ENCODE data around the gene BRSK1. TPM values are rescaled to one million over a fixed set of nuclear protein-coding genes. Genes with fewer than 3 reads are reported as not detected.

BRSK1 gene
- total and polyA plus RNA-seq, 2 of the 13 experiments (the other 11 are each of a cell fraction or from before 2014, with no cell fraction given), result 0.18 to 1.2 TPM

- no peak overlapping the region for H3K27ac ChIP-seq (ENCODE audit: extremely low read length, insufficient read depth, low read length)
- no peaks in the 10 kb centered on the region for H3K9me3 ChIP-seq (ENCODE audit: low read length)
- no peaks in the 10 kb centered on the region for H4K20me1 ChIP-seq (ENCODE audit: insufficient read depth, low read length)
- ATAC-seq, result no peak
- H3K9ac ChIP-seq (ENCODE audit: insufficient read depth, low read depth, low read length), result no peak overlapping the region
- intact Hi-C loops (cut with micrococcal nuclease; ENCODE audit: unreplicated experiment), result no loop called here
- FAIRE-seq, result no peak
- WGBS (ENCODE audit: low lambda C conversion rate), result 88% methylated on average over 13 of the region's 13 CpGs
- H2AFZ ChIP-seq (ENCODE audit: low read length), result no peak overlapping the region
- ChIA-PET POLR2A (interaction anchor here (1.6 kb wide), 1 partner anchor 91 kb away, joined by 3 read pairs; the partner anchor contains the start of gene UBE2S), CTCF (ENCODE audit: low intra/inter-chr PET ratio, low total read pairs) (no interaction called here)
- H3K4me2 ChIP-seq (ENCODE audit: low read depth, low read length), result no peak overlapping the region
- no peak overlapping the region for H3K4me3 ChIP-seq (replicated peaks in 1 of 3; ENCODE audit: insufficient read depth in 1 of 3, low read depth in 2 of 3, low read length in 3 of 3)
- peaks cover 9% of the 10 kb centered on the region for H3K4me1 ChIP-seq (ENCODE audit: insufficient read depth, low read length)
- in situ Hi-C loops (cut with HindIII; ENCODE audit: extremely low pct_ligation_motif_present, low pct_unique_long_range_greater_than_20kb), result no loop called here
- no peaks in the 10 kb centered on the region for H3K79me2 ChIP-seq (ENCODE audit: insufficient read depth, low read length)
- BruUV-seq (replicated peaks), result no TSS peak
- no peak for DNase-seq (ENCODE audit: low spot score)
- H3K36me3 ChIP-seq (replicated peaks in 1 of 2; ENCODE audit: control insufficient read depth in 1 of 2, insufficient read depth in 2 of 2, low read length in 2 of 2), result no peaks in the 10 kb centered on the region
- no peak for TF ChIP-seq ZFY (CRISPR knock-in tag; IDR thresholded peaks at IDR 0.05)
- TF ChIP-seq HMGA1 (CRISPR knock-in tag; conservative IDR thresholded peaks at IDR 0.05), result no peak
- no peak for TF ChIP-seq JARID2 (CRISPR knock-in tag; IDR thresholded peaks at IDR 0.05; ENCODE audit: insufficient replicate concordance)
- TF ChIP-seq AGO2 (optimal IDR thresholded peaks at IDR 0.05; ENCODE audit: low read depth, low read length), result no peak
- no peak for TF ChIP-seq ZNF510 (CRISPR knock-in tag; IDR thresholded peaks at IDR 0.05; ENCODE audit: low read depth)
- no peak for TF ChIP-seq HMGXB4 (CRISPR knock-in tag; IDR thresholded peaks at IDR 0.05; ENCODE audit: borderline replicate concordance in 1 of 2, low read depth in 1 of 2)
- no peak for TF ChIP-seq ZNF572 (CRISPR knock-in tag; IDR thresholded peaks at IDR 0.05)
- no peak for TF ChIP-seq CHCHD3 (CRISPR knock-in tag; IDR thresholded peaks at IDR 0.05)
- TF ChIP-seq, protein P1, sequence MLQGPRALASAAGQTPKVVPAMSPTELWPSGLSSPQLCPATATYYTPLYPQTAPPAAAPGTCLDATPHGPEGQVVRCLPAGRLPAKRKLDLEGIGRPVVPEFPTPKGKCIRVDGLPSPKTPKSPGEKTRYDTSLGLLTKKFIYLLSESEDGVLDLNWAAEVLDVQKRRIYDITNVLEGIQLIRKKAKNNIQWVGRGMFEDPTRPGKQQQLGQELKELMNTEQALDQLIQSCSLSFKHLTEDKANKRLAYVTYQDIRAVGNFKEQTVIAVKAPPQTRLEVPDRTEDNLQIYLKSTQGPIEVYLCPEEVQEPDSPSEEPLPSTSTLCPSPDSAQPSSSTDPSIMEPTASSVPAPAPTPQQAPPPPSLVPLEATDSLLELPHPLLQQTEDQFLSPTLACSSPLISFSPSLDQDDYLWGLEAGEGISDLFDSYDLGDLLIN (CRISPR knock-in tag; IDR thresholded peaks at IDR 0.05; ENCODE audit: borderline replicate concordance), result no peak
- TF ChIP-seq, protein P2, sequence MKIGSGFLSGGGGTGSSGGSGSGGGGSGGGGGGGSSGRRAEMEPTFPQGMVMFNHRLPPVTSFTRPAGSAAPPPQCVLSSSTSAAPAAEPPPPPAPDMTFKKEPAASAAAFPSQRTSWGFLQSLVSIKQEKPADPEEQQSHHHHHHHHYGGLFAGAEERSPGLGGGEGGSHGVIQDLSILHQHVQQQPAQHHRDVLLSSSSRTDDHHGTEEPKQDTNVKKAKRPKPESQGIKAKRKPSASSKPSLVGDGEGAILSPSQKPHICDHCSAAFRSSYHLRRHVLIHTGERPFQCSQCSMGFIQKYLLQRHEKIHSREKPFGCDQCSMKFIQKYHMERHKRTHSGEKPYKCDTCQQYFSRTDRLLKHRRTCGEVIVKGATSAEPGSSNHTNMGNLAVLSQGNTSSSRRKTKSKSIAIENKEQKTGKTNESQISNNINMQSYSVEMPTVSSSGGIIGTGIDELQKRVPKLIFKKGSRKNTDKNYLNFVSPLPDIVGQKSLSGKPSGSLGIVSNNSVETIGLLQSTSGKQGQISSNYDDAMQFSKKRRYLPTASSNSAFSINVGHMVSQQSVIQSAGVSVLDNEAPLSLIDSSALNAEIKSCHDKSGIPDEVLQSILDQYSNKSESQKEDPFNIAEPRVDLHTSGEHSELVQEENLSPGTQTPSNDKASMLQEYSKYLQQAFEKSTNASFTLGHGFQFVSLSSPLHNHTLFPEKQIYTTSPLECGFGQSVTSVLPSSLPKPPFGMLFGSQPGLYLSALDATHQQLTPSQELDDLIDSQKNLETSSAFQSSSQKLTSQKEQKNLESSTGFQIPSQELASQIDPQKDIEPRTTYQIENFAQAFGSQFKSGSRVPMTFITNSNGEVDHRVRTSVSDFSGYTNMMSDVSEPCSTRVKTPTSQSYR (CRISPR knock-in tag; IDR thresholded peaks at IDR 0.05; ENCODE audit: borderline replicate concordance), result no peak
- no peak for TF ChIP-seq NRL (CRISPR knock-in tag; IDR thresholded peaks at IDR 0.05; ENCODE audit: borderline replicate concordance)
- TF ChIP-seq ZNF101 (CRISPR knock-in tag; IDR thresholded peaks at IDR 0.05; ENCODE audit: borderline replicate concordance, low read depth), result no peak
- H3K27me3 ChIP-seq (ENCODE audit: control insufficient read depth in 1 of 2, insufficient read depth in 2 of 2, low read length in 2 of 2), result no peaks in the 10 kb centered on the region
Measured at GRCh38 chr19:55315956-55316525, 32.2 kb downstream of the BRSK1 start.
